Cardiac septum (tissue), 1 donor: ENCODE measurements around the gene DNAJC12. TPM values are rescaled to one million over a fixed set of nuclear protein-coding genes. Genes with fewer than 3 reads are reported as not detected.
"Not testable (repeated sequence)": the region's sequence is repeated elsewhere in the genome, so short reads cannot be mapped to it uniquely, and the experiment has no call there.

Experiments
- DNase-seq: peaks from one replicate; pipeline ENCODE4 v3.0.0-alpha.2; 2020; ENCODE audit warnings: low spot score
- intact Hi-C: fragments of 100-400 bp; cut with DNase I; formaldehyde crosslinking; loops from one replicate; pipeline ENCODE4 v1.14.0; 2022
- total RNA-seq: library from RNA; stranded (reverse); fragmentation: NEBNext Ultra II Directional; extraction: Animal tissue kit (Norgen Biotek cat#: 25700); gene quantifications from one replicate; pipeline ENCODE4 v1.2.1, GENCODE V29; 2021
- donor health status: DM: no; HTN: no; CAD: no.

Gene DNAJC12
- total RNA-seq, 1 donor from 2014 or later: 4.0 TPM

- intact Hi-C loops: no loop called here
- no peak for DNase-seq
Observed at GRCh38 chr10:67843284-67843683, 5.3 kb upstream of the DNAJC12 start.

GRCh38 chr10:67841737-67842136 lies 3.7 kb upstream of the DNAJC12 start:
- DNase-seq: no peak
- intact Hi-C loops: no loop called here

- intact Hi-C loops: no loop called here
- DNase-seq: no peak
Observed at GRCh38 chr10:67839951-67840350, 2.0 kb upstream of the DNAJC12 start.

GRCh38 chr10:67839511-67839910 lies 1.5 kb upstream of the DNAJC12 start:
- DNase-seq, intact Hi-C loops: not testable (repeated sequence)

GRCh38 chr10:67836972-67837371 lies 1.0 kb downstream of the DNAJC12 start:
- intact Hi-C loops: no loop called here

GRCh38 chr10:67836488-67836887 lies 1.5 kb downstream of the DNAJC12 start:
- DNase-seq: no peak

More at GRCh38 chr10:67836972-67837371, 1.0 kb downstream of the DNAJC12 start:
- no peak for DNase-seq

GRCh38 chr10:67835541-67836394 lies 2.2 kb downstream of the DNAJC12 start:
- intact Hi-C loops, DNase-seq: not testable (repeated sequence)

More at GRCh38 chr10:67836488-67836887, 1.5 kb downstream of the DNAJC12 start:
- intact Hi-C loops: no loop called here

GRCh38 chr10:67834375-67834774 lies 3.6 kb downstream of the DNAJC12 start:
- intact Hi-C loops: no loop called here

GRCh38 chr10:67827811-67828210 lies 10.2 kb downstream of the DNAJC12 start:
- DNase-seq: no peak
- intact Hi-C loops: no loop called here

More at GRCh38 chr10:67834375-67834774, 3.6 kb downstream of the DNAJC12 start:
- DNase-seq: no peak

- no peak for DNase-seq
- intact Hi-C loops: no loop called here
Observed at GRCh38 chr10:67819768-67820204, 18.2 kb downstream of the DNAJC12 start.

- DNase-seq: no peak
- intact Hi-C loops: no loop called here
Observed at GRCh38 chr10:67818323-67818722, 19.7 kb downstream of the DNAJC12 start.

GRCh38 chr10:67816719-67817118 lies 21.3 kb downstream of the DNAJC12 start:
- DNase-seq: no peak
- intact Hi-C loops: no loop called here

GRCh38 chr10:67815571-67816059 lies 22.4 kb downstream of the DNAJC12 start:
- no peak for DNase-seq
- intact Hi-C loops: no loop called here

- intact Hi-C loops: no loop called here
Observed at GRCh38 chr10:67812007-67812406, 26.0 kb downstream of the DNAJC12 start.

GRCh38 chr10:67809107-67809506 lies 28.9 kb downstream of the DNAJC12 start:
- intact Hi-C loops: no loop called here
- no peak for DNase-seq

More at GRCh38 chr10:67812007-67812406, 26.0 kb downstream of the DNAJC12 start:
- no peak for DNase-seq

- intact Hi-C loops: no loop called here
- DNase-seq: no peak
Observed at GRCh38 chr10:67808704-67809103, 29.3 kb downstream of the DNAJC12 start.

GRCh38 chr10:67807855-67808456 lies 30.0 kb downstream of the DNAJC12 start:
- no peak for DNase-seq

GRCh38 chr10:67804395-67804678 lies 33.7 kb downstream of the DNAJC12 start:
- DNase-seq: no peak

More at GRCh38 chr10:67807855-67808456, 30.0 kb downstream of the DNAJC12 start:
- intact Hi-C loops: no loop called here

GRCh38 chr10:67803588-67804394 lies 34.2 kb downstream of the DNAJC12 start:
- intact Hi-C loops: no loop called here
- DNase-seq: no peak

More at GRCh38 chr10:67804395-67804678, 33.7 kb downstream of the DNAJC12 start:
- intact Hi-C loops: no loop called here
